ENCODE data around the gene TBX10. TPM values are rescaled to one million over a fixed set of nuclear protein-coding genes. Genes with fewer than 3 reads are reported as not detected.

TBX10 gene
- total and polyA plus RNA-seq, 2 donors (not counting 3 experiments of a cell fraction or from before 2014, with no cell fraction given), result not detected

DNA sequence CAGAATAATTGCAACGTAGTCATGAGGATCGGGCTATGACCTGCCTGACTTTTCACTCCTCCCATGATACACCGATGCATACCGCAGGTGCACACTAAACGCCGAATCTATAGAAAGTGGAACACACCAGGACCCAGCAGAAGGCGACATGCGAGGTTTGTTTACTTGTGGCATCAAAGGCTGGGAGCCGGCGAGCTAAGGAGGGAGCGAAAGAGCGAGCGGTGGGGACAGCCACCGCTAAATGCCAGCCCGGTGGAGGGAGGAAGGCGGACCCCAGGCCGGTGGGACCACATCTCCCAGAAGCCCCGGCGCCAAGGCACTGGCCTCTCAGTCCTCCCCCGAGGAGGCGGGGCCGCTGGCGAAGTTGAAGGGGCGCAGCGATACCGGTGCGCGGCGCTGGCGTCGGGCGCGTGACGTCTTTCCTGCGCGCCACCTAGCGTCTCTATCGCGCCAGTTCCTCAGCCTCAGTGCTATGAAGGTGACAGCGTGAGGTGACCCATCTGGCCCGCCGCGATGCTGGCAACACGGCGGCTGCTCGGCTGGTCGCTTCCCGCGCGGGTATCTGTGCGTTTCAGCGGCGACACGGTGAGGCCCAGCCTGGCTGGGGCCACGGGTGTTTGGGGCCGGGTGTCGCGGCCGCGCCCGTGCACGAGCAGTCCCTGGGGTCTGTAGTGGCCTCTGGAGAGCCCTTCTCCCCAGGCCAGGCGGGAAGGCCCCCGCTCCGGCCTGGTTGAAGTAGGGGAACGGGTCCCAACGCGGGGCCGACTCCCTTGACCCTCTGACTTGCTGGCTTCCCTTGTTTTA, 32.9 kb downstream of the TBX10 start, which contains the start of gene NDUFV1:
Gene NDUFV1, plus strand, starts transcription at position 445 of the 804 bp plus-strand sequence. Its CDS starts 69 bp downstream, at position 514.
- H3K4me1 ChIP-seq (ENCODE audit: control insufficient read depth, extremely low read depth, insufficient read depth, low read length), result peaks cover 6% of the 10 kb centered on the region
- ChIA-PET POLR2A (no interaction called here), CTCF (no interaction called here)
- intact Hi-C loops (cut with micrococcal nuclease) (loop anchor here (1.0 to 2.0 kb wide), 4 partner anchors 23 to 98 kb away; partner anchors contain the start of genes CDK2AP2, GSTP1 and NUDT8), dilution Hi-C loops (cut with MboI; ENCODE audit: extremely low pct_ligation_motif_present, low sequenced_read_pairs) (no loop called here)
- H3K36me3 ChIP-seq (ENCODE audit: control insufficient read depth in 2 of 2, extremely low read depth in 1 of 2, insufficient read depth in 2 of 2, low read length in 2 of 2), result peaks cover 3 to 17% of the 10 kb centered on the region in 2 experiments
- peak within 1 kb of the TSS; percentile 32 to 92 (median 61) for H3K4me3 ChIP-seq (replicated peaks in 1 of 3; ENCODE audit: insufficient read depth in 1 of 3, low read depth in 1 of 3, low read length in 3 of 3)
- peak within 1 kb of the TSS; percentile 25 for H3K27ac ChIP-seq (ENCODE audit: insufficient read depth, low read depth, low read length)
- no TSS peak for BruUV-seq (replicated peaks)
- no peaks in the 10 kb centered on the region for H3K9me3 ChIP-seq (replicated peaks; ENCODE audit: control insufficient read depth, insufficient read depth, low read length)
- DNase-seq (ENCODE audit: low read depth, low spot score), result peak; percentile 94
- FAIRE-seq, result peak; percentile 98
- H3K9me1 ChIP-seq (replicated peaks; ENCODE audit: control insufficient read depth, extremely low read depth, insufficient read depth, low read length), result no peaks in the 10 kb centered on the region
- peak within 1 kb of the TSS; percentile 79 for H3K9ac ChIP-seq (replicated peaks; ENCODE audit: extremely low read depth, insufficient read depth, low read length)
- no peaks in the 10 kb centered on the region for H4K20me1 ChIP-seq (replicated peaks; ENCODE audit: control insufficient read depth, extremely low read depth, insufficient read depth, low read length)
- H2AFZ ChIP-seq (ENCODE audit: low read depth, low read length), result peak within 1 kb of the TSS; percentile 86
- no peaks in the 10 kb centered on the region for H3K27me3 ChIP-seq (ENCODE audit: control insufficient read depth in 2 of 2, insufficient read depth in 2 of 2, low read length in 2 of 2)
- peak within 1 kb of the TSS; percentile 68 for H3K4me2 ChIP-seq (ENCODE audit: insufficient read depth, low read length)
- TF ChIP-seq FOS (IDR thresholded peaks at IDR 0.05; ENCODE audit: borderline replicate concordance, insufficient read depth, low read length) (no peak), EZH2 (IDR thresholded peaks at IDR 0.05; ENCODE audit: borderline replicate concordance, low read depth, low read length, severe bottlenecking) (no peak), MYC (IDR thresholded peaks at IDR 0.05; ENCODE audit: low read depth, low read length) (peak; percentile 34), POLR2AphosphoS5 (IDR thresholded peaks at IDR 0.05; ENCODE audit: insufficient read depth, low read depth, low read length) (peak; percentile 92), GATA2 (IDR thresholded peaks at IDR 0.05; ENCODE audit: insufficient read depth, insufficient read length, low read depth, low read length) (no peak), POLR2A (IDR thresholded peaks at IDR 0.05; ENCODE audit: low read depth, low read length) (peak; percentile 88), JUN (IDR thresholded peaks at IDR 0.05; ENCODE audit: borderline replicate concordance, insufficient read depth, insufficient read length, low read depth) (no peak)
- TF ChIP-seq, protein P1, sequence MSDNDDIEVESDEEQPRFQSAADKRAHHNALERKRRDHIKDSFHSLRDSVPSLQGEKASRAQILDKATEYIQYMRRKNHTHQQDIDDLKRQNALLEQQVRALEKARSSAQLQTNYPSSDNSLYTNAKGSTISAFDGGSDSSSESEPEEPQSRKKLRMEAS (IDR thresholded peaks at IDR 0.05; ENCODE audit: insufficient read depth, insufficient read length), result peak; percentile 55
- TF ChIP-seq, protein P2, sequence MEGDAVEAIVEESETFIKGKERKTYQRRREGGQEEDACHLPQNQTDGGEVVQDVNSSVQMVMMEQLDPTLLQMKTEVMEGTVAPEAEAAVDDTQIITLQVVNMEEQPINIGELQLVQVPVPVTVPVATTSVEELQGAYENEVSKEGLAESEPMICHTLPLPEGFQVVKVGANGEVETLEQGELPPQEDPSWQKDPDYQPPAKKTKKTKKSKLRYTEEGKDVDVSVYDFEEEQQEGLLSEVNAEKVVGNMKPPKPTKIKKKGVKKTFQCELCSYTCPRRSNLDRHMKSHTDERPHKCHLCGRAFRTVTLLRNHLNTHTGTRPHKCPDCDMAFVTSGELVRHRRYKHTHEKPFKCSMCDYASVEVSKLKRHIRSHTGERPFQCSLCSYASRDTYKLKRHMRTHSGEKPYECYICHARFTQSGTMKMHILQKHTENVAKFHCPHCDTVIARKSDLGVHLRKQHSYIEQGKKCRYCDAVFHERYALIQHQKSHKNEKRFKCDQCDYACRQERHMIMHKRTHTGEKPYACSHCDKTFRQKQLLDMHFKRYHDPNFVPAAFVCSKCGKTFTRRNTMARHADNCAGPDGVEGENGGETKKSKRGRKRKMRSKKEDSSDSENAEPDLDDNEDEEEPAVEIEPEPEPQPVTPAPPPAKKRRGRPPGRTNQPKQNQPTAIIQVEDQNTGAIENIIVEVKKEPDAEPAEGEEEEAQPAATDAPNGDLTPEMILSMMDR (IDR thresholded peaks at IDR 0.05; ENCODE audit: extremely low read depth in 1 of 2, insufficient read depth in 1 of 2, low read depth in 1 of 2, low read length in 2 of 2), result peak; percentile 48 to 78
- H3K79me2 ChIP-seq (ENCODE audit: control insufficient read depth, insufficient read depth, low read length), result peaks cover 11% of the 10 kb centered on the region
